Choroid plexus epithelial cell (primary cell): ENCODE results near the gene TCERG1L.
"Not testable (repeated sequence)": the region's sequence is repeated elsewhere in the genome, so short reads cannot be mapped to it uniquely, and the experiment has no call there.

Source experiments
- DNase-seq: peaks from one replicate; pipeline ENCODE4 v3.0.0-alpha.2; 2010; ENCODE audit warnings: low read depth
- H3K4me3 ChIP-seq: 2 replicates; pipeline ENCODE4 v1.5.1; 2011; ENCODE audit warnings: low read depth, mild to moderate bottlenecking, control low read depth, low read length, moderate library complexity
- CTCF ChIP-seq: conservative IDR thresholded peaks from 2 replicates; pipeline ENCODE4 v1.5.1; 2011; ENCODE audit warnings: low read depth, mild to moderate bottlenecking, control low read depth, inconsistent platforms, low read length, moderate library complexity

TCERG1L gene

GRCh38 chr10:131332821-131333220, 21.3 kb upstream of the TCERG1L start:
- no peak for DNase-seq
- no peak for TF ChIP-seq CTCF
- H3K4me3 ChIP-seq, result no peak overlapping the region

- DNase-seq, result no peak
- no peak for TF ChIP-seq CTCF
- no peak overlapping the region for H3K4me3 ChIP-seq
Observed at GRCh38 chr10:131323880-131324279, 12.4 kb upstream of the TCERG1L start.

GRCh38 chr10:131323025-131323424, 11.5 kb upstream of the TCERG1L start:
- no peak for TF ChIP-seq CTCF
- H3K4me3 ChIP-seq, result no peak overlapping the region
- DNase-seq, result no peak

GRCh38 chr10:131322575-131322974, 11.1 kb upstream of the TCERG1L start:
- not testable (repeated sequence) for H3K4me3 ChIP-seq, DNase-seq

- no peak overlapping the region for H3K4me3 ChIP-seq
- no peak for DNase-seq
- TF ChIP-seq CTCF, result no peak
Observed at GRCh38 chr10:131320860-131321604, 9.5 kb upstream of the TCERG1L start.

GRCh38 chr10:131318814-131319213, 7.3 kb upstream of the TCERG1L start:
- H3K4me3 ChIP-seq, result no peak overlapping the region
- no peak for DNase-seq
- no peak for TF ChIP-seq CTCF

- no peak overlapping the region for H3K4me3 ChIP-seq
- DNase-seq, result no peak
- TF ChIP-seq CTCF, result no peak
Observed at GRCh38 chr10:131318291-131318690, 6.8 kb upstream of the TCERG1L start.
